Measurements from ENCODE around the gene CAPN15. TPM values are rescaled to one million over a fixed set of nuclear protein-coding genes. Genes with fewer than 3 reads are reported as not detected.

CAPN15 gene
- total RNA-seq, 4 donors from 2014 or later = 24.9 to 44.7 (median 43.3) TPM

GRCh38 chr16:583815-584591, 56.5 kb downstream of the CAPN15 start:
- peaks cover 0 to 9% (median 0%) of the 10 kb centered on the region in 4 donors for H3K27me3 ChIP-seq
- WGBS = no CpG with 5 or more reads among the region's 38 CpGs
- H3K9me3 ChIP-seq = no peaks in the 10 kb centered on the region
- no peak for DNase-seq (ENCODE audit: extremely low spot score)
- intact Hi-C loops (cut with DNase I) = no loop called here
- peaks cover 0 to 22% (median 10%) of the 10 kb centered on the region in 4 donors for H3K36me3 ChIP-seq
- H3K4me1 ChIP-seq = peaks cover 27 to 39% (median 30%) of the 10 kb centered on the region in 4 donors
- no peak overlapping the region for H3K4me3 ChIP-seq
- TF ChIP-seq POLR2AphosphoS5 (IDR thresholded peaks at IDR 0.05) (no peak), EP300 (IDR thresholded peaks at IDR 0.05) (no peak), POLR2A (IDR thresholded peaks at IDR 0.05; ENCODE audit: low read depth) (no peak)
- TF ChIP-seq, protein P1, sequence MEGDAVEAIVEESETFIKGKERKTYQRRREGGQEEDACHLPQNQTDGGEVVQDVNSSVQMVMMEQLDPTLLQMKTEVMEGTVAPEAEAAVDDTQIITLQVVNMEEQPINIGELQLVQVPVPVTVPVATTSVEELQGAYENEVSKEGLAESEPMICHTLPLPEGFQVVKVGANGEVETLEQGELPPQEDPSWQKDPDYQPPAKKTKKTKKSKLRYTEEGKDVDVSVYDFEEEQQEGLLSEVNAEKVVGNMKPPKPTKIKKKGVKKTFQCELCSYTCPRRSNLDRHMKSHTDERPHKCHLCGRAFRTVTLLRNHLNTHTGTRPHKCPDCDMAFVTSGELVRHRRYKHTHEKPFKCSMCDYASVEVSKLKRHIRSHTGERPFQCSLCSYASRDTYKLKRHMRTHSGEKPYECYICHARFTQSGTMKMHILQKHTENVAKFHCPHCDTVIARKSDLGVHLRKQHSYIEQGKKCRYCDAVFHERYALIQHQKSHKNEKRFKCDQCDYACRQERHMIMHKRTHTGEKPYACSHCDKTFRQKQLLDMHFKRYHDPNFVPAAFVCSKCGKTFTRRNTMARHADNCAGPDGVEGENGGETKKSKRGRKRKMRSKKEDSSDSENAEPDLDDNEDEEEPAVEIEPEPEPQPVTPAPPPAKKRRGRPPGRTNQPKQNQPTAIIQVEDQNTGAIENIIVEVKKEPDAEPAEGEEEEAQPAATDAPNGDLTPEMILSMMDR (IDR thresholded peaks at IDR 0.05) = no peak
- H3K27ac ChIP-seq (replicated peaks in 1 of 4) = no peak overlapping the region

- no peaks in the 10 kb centered on the region for H3K9me3 ChIP-seq
- 22% methylated on average over 6 of the region's 10 CpGs for WGBS
- H3K27me3 ChIP-seq = peaks cover 0 to 9% (median 0%) of the 10 kb centered on the region in 4 donors
- H3K27ac ChIP-seq (replicated peaks in 1 of 4) = no peak overlapping the region
- intact Hi-C loops (cut with DNase I) = loop anchor here (5.0 kb wide), 1 partner anchor 52 kb away; the partner anchor contains the start of gene METTL26
- TF ChIP-seq POLR2A (IDR thresholded peaks at IDR 0.05; ENCODE audit: low read depth) (no peak), POLR2AphosphoS5 (IDR thresholded peaks at IDR 0.05) (peak in 1 of 2 donors; percentile 8)
- H3K4me1 ChIP-seq = peaks cover 25 to 38% (median 27%) of the 10 kb centered on the region in 4 donors
- DNase-seq (ENCODE audit: extremely low spot score) = no peak
- no peak overlapping the region for H3K4me3 ChIP-seq
- H3K36me3 ChIP-seq = peaks cover 0 to 17% (median 7%) of the 10 kb centered on the region in 4 donors
These were observed 57.8 kb downstream of the CAPN15 start for GRCh38 chr16:585351-585750.

DNA sequence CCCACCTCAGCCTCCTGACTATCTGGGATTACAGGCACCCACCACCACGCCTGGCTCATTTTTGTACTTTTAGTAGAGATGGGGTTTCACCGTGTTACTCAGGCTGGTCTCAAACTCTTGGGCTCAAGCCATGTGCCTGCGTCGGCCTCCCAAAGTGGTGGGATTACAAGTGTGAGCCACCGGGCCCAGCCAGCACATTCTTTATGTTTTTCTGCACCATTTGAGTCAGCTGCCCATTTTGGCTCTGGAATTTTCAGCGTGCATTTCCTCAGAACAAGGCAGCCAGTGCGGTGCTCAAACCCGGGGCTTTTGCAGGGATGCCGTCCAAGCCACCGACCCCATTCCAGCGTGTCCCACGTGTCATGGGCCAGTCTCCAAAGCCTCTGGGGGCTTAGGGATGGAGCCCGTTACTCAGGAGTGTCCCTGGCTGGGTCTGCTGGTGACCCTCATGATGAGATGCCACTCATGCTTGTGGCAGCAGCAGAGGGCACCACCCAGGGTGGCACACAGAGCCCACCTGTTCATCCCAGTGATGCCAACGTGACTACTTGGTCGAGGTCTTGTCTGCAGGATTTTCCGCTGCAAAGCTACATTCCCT, 58.6 kb downstream of the CAPN15 start:
- TF ChIP-seq POLR2AphosphoS5 (IDR thresholded peaks at IDR 0.05) (no peak), POLR2A (IDR thresholded peaks at IDR 0.05; ENCODE audit: low read depth) (no peak), EP300 (IDR thresholded peaks at IDR 0.05) (no peak)
- TF ChIP-seq, protein P1 (IDR thresholded peaks at IDR 0.05) = no peak
- H3K27ac ChIP-seq (replicated peaks in 1 of 4) = no peak overlapping the region
- H3K9me3 ChIP-seq = no peaks in the 10 kb centered on the region
- 55% methylated on average over 15 of the region's 16 CpGs for WGBS
- peaks cover 0 to 9% (median 4%) of the 10 kb centered on the region in 4 donors for H3K36me3 ChIP-seq
- no peak for DNase-seq (ENCODE audit: extremely low spot score)
- H3K4me1 ChIP-seq = peaks cover 33 to 46% (median 35%) of the 10 kb centered on the region in 4 donors
- H3K27me3 ChIP-seq = peaks cover 0 to 9% (median 0%) of the 10 kb centered on the region in 4 donors
- H3K4me3 ChIP-seq = no peak overlapping the region
- intact Hi-C loops (cut with DNase I) = loop anchor here (5.0 kb wide), 1 partner anchor 51 kb away; the partner anchor contains the start of gene METTL26

- peak overlapping the region in 1 of 4 donors; percentile 98 for H3K27ac ChIP-seq (replicated peaks in 1 of 4)
- H3K27me3 ChIP-seq = peaks cover 0 to 9% (median 0%) of the 10 kb centered on the region in 4 donors
- TF ChIP-seq POLR2AphosphoS5 (IDR thresholded peaks at IDR 0.05) = peak in 1 of 2 donors; percentile 21
- TF ChIP-seq, protein P1 (IDR thresholded peaks at IDR 0.05) = no peak
- H3K4me1 ChIP-seq = peaks cover 36 to 53% (median 42%) of the 10 kb centered on the region in 4 donors
- no peak overlapping the region for H3K4me3 ChIP-seq
- intact Hi-C loops (cut with DNase I) = loop anchor here (5.0 kb wide), 1 partner anchor 50 kb away; the partner anchor contains the start of gene METTL26
- H3K9me3 ChIP-seq = no peaks in the 10 kb centered on the region
- 67% methylated on average over 8 of the region's 14 CpGs for WGBS
- no peak for DNase-seq (ENCODE audit: extremely low spot score)
- peaks cover 0 to 8% (median 3%) of the 10 kb centered on the region in 4 donors for H3K36me3 ChIP-seq
These were observed 59.4 kb downstream of the CAPN15 start for GRCh38 chr16:586645-587590.

Measured in esophagus muscularis mucosa (tissue), 4 donors.